Karpas-422 (cell line): Measurements from ENCODE around the gene PTPN14. TPM values are rescaled to one million over a fixed set of nuclear protein-coding genes. Genes with fewer than 3 reads are reported as not detected.

Source experiments
- DNase-seq: peaks from one replicate; pipeline ENCODE4 v3.0.0-alpha.2; 2015
- H2AFZ ChIP-seq: fragments of 200-600 bp; sonication (generic); 2 replicates; pipeline ENCODE4 v1.6.1; 2014; ENCODE audit warnings: antibody characterized with exemption, low read length, mixed read lengths
- H3K27ac ChIP-seq: fragments of 200-600 bp; sonication (generic); 2 replicates; pipeline ENCODE4 v1.5.1; 2014; ENCODE audit warnings: mild to moderate bottlenecking, low read length, moderate library complexity
- H3K27me3 ChIP-seq: fragments of 200-600 bp; sonication (generic); 2 replicates; pipeline ENCODE4 v1.6.1; 2014; ENCODE audit warnings: low read length, mixed read lengths
- H3K36me3 ChIP-seq: fragments of 200-600 bp; sonication (generic); 2 replicates; pipeline ENCODE4 v1.6.1; 2014; ENCODE audit warnings: low read length, mixed read lengths; ENCODE audit not compliant: insufficient read depth
- H3K4me1 ChIP-seq: fragments of 200-600 bp; sonication (generic); 2 replicates; pipeline ENCODE4 v1.6.1; 2014; ENCODE audit warnings: mild to moderate bottlenecking, low read length, mixed read lengths
- H3K4me2 ChIP-seq: fragments of 200-600 bp; sonication (generic); 2 replicates; pipeline ENCODE4 v1.6.1; 2014; ENCODE audit warnings: low read length, low read depth, mild to moderate bottlenecking; ENCODE audit not compliant: poor library complexity, severe bottlenecking
- H3K4me3 ChIP-seq: fragments of 200-600 bp; sonication (generic); 2 replicates; pipeline ENCODE4 v1.5.1; 2014; ENCODE audit warnings: mild to moderate bottlenecking, antibody characterized with exemption, low read length, mixed read lengths
- H3K79me2 ChIP-seq: fragments of 200-600 bp; sonication (generic); 2 replicates; pipeline ENCODE4 v1.6.1; 2014; ENCODE audit warnings: mild to moderate bottlenecking, low read length, mixed read lengths
- H3K9ac ChIP-seq: fragments of 200-600 bp; sonication (generic); 2 replicates; pipeline ENCODE4 v1.6.0; 2014; ENCODE audit warnings: low read length
- H3K9me2 ChIP-seq: fragments of 200-600 bp; sonication (generic), shearing (Covaris generic); replicated peaks from 2 replicates; pipeline ENCODE4 v1.6.0; 2014; ENCODE audit warnings: mild to moderate bottlenecking, low read length, moderate library complexity; ENCODE audit not compliant: insufficient read depth
- H3K9me3 ChIP-seq: fragments of 300-700, 200-600 bp; sonication (generic); 2 replicates; pipeline ENCODE4 v1.6.1; 2014; ENCODE audit warnings: low read length, mixed read lengths
- H4K20me1 ChIP-seq: fragments of 200-600 bp; sonication (generic); 2 replicates; pipeline ENCODE4 v1.6.1; 2014; ENCODE audit warnings: mild to moderate bottlenecking, antibody characterized with exemption, low read length, low read depth; ENCODE audit not compliant: insufficient read depth
- total RNA-seq: library from RNA; depleted of rRNA; stranded (reverse); fragments of >200 nt; shearing (Covaris generic); gene quantifications from 2 replicates; pipeline ENCODE4 v1.2.3, GENCODE V29; 2014; ENCODE audit warnings: low replicate concordance

Gene PTPN14
- total RNA-seq, 1 experiment from 2014 or later = 0.56 TPM

GRCh38 chr1:214310777-214311690, 240.4 kb downstream of the PTPN14 start:
- Histone ChIP-seq H3K4me1 (no peaks in the 10 kb centered on the region), H3K4me3 (no peak overlapping the region), H3K9me3 (no peaks in the 10 kb centered on the region), H2AFZ (no peak overlapping the region), H3K36me3 (peaks cover 2% of the 10 kb centered on the region; the same call in 1 of the 2 replicates), H3K79me2 (no peaks in the 10 kb centered on the region), H3K9ac (no peak overlapping the region), H3K4me2 (no peak overlapping the region), H4K20me1 (peaks cover 8% of the 10 kb centered on the region; the same call in 1 of the 2 replicates), H3K27me3 (no peaks in the 10 kb centered on the region), H3K9me2 (no peaks in the 10 kb centered on the region), H3K27ac (no peak overlapping the region)
- no peak for DNase-seq

DNA sequence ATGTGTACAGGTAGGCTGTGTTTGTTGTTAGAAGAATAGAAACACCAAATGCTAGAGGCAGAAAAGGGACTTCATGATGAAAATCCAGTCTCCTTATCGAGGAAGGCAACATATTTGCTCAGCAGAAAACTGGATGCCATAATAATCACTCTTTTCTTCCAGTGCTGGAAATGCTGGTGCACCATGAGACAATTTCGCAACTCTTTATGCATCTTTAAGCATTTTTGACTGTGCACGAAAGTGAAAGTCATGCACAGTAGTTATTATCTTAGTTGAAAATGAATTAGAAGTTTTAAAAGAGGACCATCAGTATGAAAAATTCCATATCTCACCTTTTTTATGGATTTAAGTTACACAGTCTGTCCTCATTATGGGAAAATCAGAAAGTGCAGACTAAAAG, 241.4 kb downstream of the PTPN14 start:
- no peaks in the 10 kb centered on the region for H3K36me3 ChIP-seq
- no peaks in the 10 kb centered on the region for H3K27me3 ChIP-seq
- H3K9me3 ChIP-seq = no peaks in the 10 kb centered on the region
- peaks cover 8% of the 10 kb centered on the region; the same call in 1 of the 2 replicates for H4K20me1 ChIP-seq
- no peaks in the 10 kb centered on the region for H3K4me1 ChIP-seq
- no peak overlapping the region for H3K27ac ChIP-seq
- no peaks in the 10 kb centered on the region for H3K9me2 ChIP-seq
- no peaks in the 10 kb centered on the region for H3K79me2 ChIP-seq
- no peak overlapping the region for H3K9ac ChIP-seq
- H3K4me2 ChIP-seq = no peak overlapping the region
- no peak overlapping the region for H2AFZ ChIP-seq
- DNase-seq = no peak
- no peak overlapping the region for H3K4me3 ChIP-seq

GRCh38 chr1:214306269-214306668, 245.1 kb downstream of the PTPN14 start:
- peaks cover 6% of the 10 kb centered on the region for H3K4me1 ChIP-seq
- no peak overlapping the region for H3K4me2 ChIP-seq
- no peak overlapping the region for H3K4me3 ChIP-seq
- peaks cover 16% of the 10 kb centered on the region for H4K20me1 ChIP-seq
- H3K9me2 ChIP-seq = no peaks in the 10 kb centered on the region
- H3K9me3 ChIP-seq = no peaks in the 10 kb centered on the region
- no peaks in the 10 kb centered on the region for H3K27me3 ChIP-seq
- no peak overlapping the region for H2AFZ ChIP-seq
- no peak overlapping the region for H3K9ac ChIP-seq
- H3K79me2 ChIP-seq = no peaks in the 10 kb centered on the region
- no peaks in the 10 kb centered on the region for H3K36me3 ChIP-seq
- no peak overlapping the region for H3K27ac ChIP-seq
- DNase-seq = no peak

DNA sequence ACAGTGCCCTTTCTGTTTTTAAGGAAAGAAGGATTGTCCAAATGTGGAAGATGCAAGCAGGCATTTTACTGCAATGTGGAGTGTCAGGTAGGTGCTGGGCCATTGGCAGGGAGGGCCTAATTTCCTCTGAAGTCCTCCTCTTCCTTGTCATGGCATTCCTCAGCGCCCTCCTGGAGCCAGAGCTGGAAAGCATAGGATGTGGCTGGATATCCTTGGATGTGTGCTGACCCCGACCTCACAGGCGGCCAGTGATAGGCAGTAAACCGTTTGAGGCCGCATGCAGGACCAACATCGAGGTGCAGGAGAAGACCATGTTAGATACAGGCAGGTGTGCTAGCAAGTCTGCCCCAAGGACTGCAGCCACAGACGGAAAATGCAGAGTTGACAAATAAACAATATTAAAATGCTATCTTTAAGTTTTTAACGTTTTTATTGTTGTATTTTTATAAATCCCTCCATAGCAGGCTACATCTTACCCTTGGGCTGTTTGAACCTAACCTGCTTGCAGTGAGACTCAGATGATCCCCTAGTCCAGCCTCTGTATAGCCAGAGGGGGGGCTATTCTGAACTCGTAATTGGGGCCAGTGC, 246.1 kb downstream of the PTPN14 start:
- no peaks in the 10 kb centered on the region for H3K79me2 ChIP-seq
- H2AFZ ChIP-seq = no peak overlapping the region

DNA sequence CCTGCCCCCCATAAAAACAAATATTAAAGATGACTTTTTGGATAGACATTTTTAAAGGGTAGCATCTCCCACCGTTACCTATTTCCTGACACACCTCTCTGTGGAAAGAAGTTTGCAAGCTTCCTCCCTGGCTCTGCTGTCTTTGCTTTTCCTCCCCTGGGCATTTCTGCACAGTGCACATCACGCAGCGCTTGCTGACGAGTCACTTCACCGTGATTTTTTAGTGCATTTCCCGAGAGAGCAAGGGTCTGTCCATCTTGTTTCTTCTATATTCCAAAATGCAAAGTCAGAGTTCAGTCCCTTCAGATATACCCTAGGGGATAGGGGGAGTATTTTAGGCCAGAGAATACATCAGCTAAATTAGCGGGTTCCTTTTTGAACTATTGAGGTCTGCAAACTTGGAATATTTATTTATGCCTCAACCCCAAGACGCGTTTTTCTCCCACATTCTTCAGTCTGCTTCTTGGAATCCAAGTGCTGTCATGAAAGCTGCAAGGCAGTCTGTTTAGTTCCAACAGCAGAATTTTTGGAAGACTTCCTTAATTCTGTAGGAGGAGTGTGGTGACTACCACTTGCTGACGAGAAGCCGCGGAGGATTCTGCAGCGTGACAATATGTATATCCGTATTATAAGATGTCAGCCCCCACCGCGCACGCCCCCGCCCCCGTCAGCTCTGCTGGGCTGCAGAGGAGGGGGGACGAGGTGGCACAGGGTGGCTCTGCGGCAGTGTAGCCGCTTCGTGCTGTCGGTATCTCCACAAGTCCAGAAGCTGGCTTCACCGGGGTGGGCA, 248.1 kb downstream of the PTPN14 start:
- H3K27me3 ChIP-seq = no peaks in the 10 kb centered on the region
- H3K36me3 ChIP-seq = no peaks in the 10 kb centered on the region
- H3K9me2 ChIP-seq = no peaks in the 10 kb centered on the region
- H3K79me2 ChIP-seq = no peaks in the 10 kb centered on the region
- peaks cover 22% of the 10 kb centered on the region for H4K20me1 ChIP-seq
- H3K4me1 ChIP-seq = peaks cover 6% of the 10 kb centered on the region
- H3K27ac ChIP-seq = no peak overlapping the region
- no peak for DNase-seq
- H2AFZ ChIP-seq = no peak overlapping the region
- no peak overlapping the region for H3K4me3 ChIP-seq
- H3K4me2 ChIP-seq = no peak overlapping the region
- no peaks in the 10 kb centered on the region for H3K9me3 ChIP-seq
- H3K9ac ChIP-seq = no peak overlapping the region

More for the DNA sequence above, 246.1 kb downstream of the PTPN14 start:
- H3K4me2 ChIP-seq = no peak overlapping the region
- no peak overlapping the region for H3K27ac ChIP-seq
- no peaks in the 10 kb centered on the region for H3K9me3 ChIP-seq
- peaks cover 21% of the 10 kb centered on the region for H4K20me1 ChIP-seq
- H3K4me3 ChIP-seq = no peak overlapping the region
- peaks cover 6% of the 10 kb centered on the region for H3K4me1 ChIP-seq
- no peaks in the 10 kb centered on the region for H3K36me3 ChIP-seq
- H3K9ac ChIP-seq = no peak overlapping the region
- no peaks in the 10 kb centered on the region for H3K9me2 ChIP-seq
- no peaks in the 10 kb centered on the region for H3K27me3 ChIP-seq
- no peak for DNase-seq

DNA sequence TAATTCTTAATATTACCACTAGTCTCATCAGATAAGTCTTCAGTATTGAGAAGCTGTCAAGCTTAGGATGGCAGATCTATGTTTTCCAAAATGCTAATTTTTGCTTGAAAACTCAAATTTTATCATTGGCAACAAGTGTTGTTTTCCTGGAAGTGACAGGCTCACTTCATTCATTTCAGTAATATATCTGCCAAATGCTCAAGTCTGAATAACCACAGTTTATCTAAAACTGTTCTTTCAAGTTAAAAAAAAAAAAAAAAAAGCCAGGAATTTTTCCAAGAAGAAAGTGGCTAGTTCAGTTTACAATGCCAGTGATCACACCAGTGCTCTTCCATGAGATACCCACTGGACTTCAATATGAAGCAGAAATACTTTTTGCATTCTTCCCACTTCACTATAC, 249.9 kb downstream of the PTPN14 start:
- Histone ChIP-seq H3K9ac (no peak overlapping the region), H3K27ac (no peak overlapping the region), H3K27me3 (no peaks in the 10 kb centered on the region), H3K4me3 (no peak overlapping the region), H3K9me3 (no peaks in the 10 kb centered on the region), H3K9me2 (no peaks in the 10 kb centered on the region), H3K79me2 (no peaks in the 10 kb centered on the region), H4K20me1 (peaks cover 19% of the 10 kb centered on the region), H3K4me2 (no peak overlapping the region), H3K36me3 (no peaks in the 10 kb centered on the region), H3K4me1 (peaks cover 6% of the 10 kb centered on the region), H2AFZ (no peak overlapping the region)
- DNase-seq = no peak

DNA sequence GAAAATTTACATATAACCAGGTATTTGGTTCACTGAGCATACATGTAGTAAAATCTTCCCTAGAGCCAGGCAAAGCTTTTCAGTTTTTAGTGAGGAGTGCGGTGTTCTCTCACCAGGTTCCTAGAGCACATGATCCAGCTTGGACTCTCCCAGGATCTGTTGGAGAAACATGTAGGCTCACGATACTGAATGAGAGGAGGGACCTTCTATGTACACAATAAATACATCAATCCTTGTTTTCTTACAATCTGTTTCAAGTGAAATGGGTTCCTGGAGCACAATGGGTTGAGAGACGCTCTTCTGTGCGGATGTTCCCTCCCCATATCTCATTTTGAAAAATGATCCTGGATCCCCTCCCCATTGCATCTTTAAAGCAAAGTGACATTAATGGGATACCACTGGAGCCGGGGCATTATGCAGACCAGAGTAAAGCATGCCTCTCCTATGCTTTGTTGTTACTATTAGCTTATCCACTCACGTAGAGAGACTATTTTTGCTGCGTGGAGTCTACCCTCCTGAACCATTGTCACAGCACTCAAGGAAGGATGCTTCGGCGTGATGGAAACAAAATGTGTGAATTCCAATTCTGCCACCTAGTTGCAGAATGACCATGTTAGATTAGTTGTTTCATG, 251.1 kb downstream of the PTPN14 start:
- H3K4me2 ChIP-seq = no peak overlapping the region
- H3K9ac ChIP-seq = no peak overlapping the region
- no peak overlapping the region for H3K4me3 ChIP-seq
- no peaks in the 10 kb centered on the region for H3K9me2 ChIP-seq
- no peak for DNase-seq
- H4K20me1 ChIP-seq = peaks cover 29% of the 10 kb centered on the region
- H3K27ac ChIP-seq = no peak overlapping the region
- peaks cover under 1% of the 10 kb centered on the region; the same call in 1 of the 2 replicates for H3K79me2 ChIP-seq
- no peaks in the 10 kb centered on the region for H3K36me3 ChIP-seq
- H2AFZ ChIP-seq = no peak overlapping the region
- H3K27me3 ChIP-seq = no peaks in the 10 kb centered on the region
- H3K4me1 ChIP-seq = peaks cover 6% of the 10 kb centered on the region
- H3K9me3 ChIP-seq = no peaks in the 10 kb centered on the region
